GM20000 (cell line): Measurements from ENCODE around the gene HAUS6.
A peak's percentile ranks its signal among the peaks of the same experiment; 100 is the strongest.
"Not testable (repeated sequence)": the region's sequence is repeated elsewhere in the genome, so short reads cannot be mapped to it uniquely, and the experiment has no call there.

ENCODE experiments used
- DNase-seq: peaks from one replicate; pipeline ENCODE4 v3.0.0; 2012; ENCODE audit warnings: low spot score
- CTCF ChIP-seq: IDR thresholded peaks from 2 replicates; pipeline ENCODE4 v1.5.1; 2012; ENCODE audit warnings: mild to moderate bottlenecking, control low read depth; ENCODE audit errors: extremely low read depth, missing control alignments

HAUS6 gene

GRCh38 chr9:19026375-19026774 is 76.3 kb downstream of the HAUS6 start:
- no peak for TF ChIP-seq CTCF
- DNase-seq: peak; percentile 33

DNA sequence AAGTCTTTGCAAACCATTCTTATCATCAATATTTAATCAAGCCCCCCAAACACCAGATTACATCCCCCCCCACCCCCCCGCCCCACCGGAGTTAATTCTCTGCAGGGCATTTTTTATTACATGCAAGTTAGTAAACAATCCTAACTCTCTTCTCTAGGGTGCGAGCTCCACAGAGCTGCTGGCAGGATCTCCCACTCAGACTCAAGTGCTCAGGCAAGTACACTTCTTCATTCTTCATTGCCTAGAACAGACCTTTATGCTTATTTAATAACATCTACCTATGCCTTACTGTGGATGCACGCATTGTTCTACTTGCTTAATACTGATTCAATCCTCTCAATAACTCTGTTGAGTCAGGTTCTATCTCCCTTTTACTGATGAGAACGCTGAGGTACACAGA is 79.6 kb downstream of the HAUS6 start:
- TF ChIP-seq CTCF: no peak
- no peak for DNase-seq

- no peak for TF ChIP-seq CTCF
- no peak for DNase-seq
Observed at GRCh38 chr9:19022206-19022605, 80.5 kb downstream of the HAUS6 start.

DNA sequence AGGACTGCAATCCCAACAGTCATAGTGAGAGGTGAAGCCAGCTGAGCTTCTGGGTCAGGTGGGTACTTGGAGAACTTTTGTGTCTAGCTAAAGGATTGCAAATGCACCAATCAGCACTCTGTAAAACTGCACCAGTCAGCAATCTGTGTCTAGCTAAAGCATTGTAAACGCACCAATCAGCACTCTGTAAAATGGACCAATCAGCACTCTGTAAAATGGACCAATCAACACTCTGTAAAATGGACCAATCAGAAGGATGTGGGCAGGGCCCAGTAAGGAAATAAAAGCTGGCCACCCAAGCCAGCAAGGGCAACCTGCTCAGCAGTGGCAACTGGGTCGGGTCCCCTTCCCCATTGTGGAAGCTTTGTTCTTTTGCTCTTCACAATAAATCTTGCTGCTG is 81.1 kb downstream of the HAUS6 start:
- DNase-seq: not testable (repeated sequence)

DNA sequence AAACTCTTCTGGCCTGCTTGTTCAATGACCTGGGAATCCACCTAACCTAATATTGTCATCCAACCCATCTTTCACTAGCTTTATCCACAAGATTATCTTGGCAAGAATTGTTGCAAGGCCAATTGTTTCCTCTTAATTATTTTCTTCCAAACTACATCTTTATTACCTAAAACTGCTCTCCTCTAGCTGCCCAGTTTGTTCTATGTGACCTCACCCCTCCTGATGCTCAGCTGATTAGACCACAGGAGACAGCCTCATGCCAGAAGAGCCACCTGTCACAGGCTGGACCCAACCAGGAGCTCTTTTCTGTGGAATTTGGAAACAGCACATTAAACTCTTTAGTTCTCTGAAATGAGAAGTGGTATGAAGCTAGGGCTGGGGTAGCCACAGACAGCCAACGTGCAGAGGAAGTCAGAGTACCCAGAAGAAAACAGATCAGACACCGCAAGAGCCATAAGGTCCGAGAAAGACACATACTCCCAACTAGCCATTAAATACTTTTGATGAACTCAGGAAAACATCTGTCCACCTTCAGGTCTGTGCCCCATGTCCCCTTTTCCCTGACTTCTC is 81.7 kb downstream of the HAUS6 start:
- DNase-seq: no peak
- TF ChIP-seq CTCF: no peak

DNA sequence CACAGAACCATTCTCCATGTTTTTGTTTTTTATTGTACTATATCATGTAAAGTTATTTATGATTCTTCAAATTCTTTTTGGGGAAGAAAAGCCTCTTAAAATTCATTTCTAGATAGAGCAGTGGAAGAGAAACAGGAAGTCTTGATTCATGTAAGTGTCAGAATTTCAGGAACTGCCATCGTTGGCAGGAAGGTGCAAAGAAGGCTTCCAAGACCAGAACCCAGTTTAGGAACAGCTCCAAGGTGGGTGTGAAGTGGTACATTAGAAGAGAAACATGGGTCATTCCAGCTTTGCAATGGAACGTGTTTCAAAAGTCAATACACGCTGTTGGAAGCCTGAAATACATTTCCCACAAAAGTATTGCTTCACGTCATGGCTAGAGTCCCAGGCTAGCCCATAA is 84.5 kb downstream of the HAUS6 start:
- no peak for TF ChIP-seq CTCF
- DNase-seq: no peak

DNA sequence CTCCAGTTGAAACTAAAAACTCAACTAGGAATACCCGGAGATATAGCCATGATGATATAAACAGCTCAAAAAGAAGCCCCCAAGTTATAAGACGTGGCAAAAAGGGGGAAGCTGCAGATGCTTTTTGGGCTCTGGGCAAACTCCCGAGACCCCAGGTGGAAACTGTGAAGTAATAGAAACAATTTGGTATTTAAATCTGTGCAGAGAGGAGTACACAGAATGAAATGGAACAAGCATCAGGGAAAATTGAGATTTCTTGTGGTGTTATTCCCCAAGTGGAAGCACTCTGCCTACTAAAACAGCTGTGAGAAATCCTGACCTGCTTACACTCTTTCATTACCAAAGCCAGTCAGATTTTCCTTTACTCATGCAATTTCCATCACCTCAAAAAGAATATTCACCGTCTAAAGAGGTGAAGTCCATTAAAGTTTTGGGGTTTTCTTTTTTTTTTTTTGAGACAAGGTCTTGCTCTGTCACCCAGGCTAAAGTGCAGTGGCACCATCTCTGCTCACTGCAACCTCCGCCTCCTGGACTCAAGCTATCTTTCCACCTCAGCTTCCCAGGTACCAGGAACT is 93.2 kb downstream of the HAUS6 start:
- no peak for DNase-seq
- no peak for TF ChIP-seq CTCF
